Measurements from ENCODE around the gene TMEM175.

The TMEM175 gene

GRCh38 chr4:931960-932712 lies at the start of gene TMEM175, which contains the start of gene GAK:
Gene TMEM175 (plus strand): TSS chr4:932460. CDS start chr4:947740, 15,280 bp downstream.
Gene GAK (minus strand): TSS chr4:932316. CDS start chr4:932187, 129 bp downstream.
- peak; percentile 99 for DNase-seq (ENCODE audit: low read depth)
- H3K4me3 ChIP-seq (ENCODE audit: low read depth, low read length), result peak within 1 kb of the TSS; percentile 95
- TF ChIP-seq MYC (IDR thresholded peaks at IDR 0.05; ENCODE audit: low read depth, low read length) (peak; percentile 81), CTCF (IDR thresholded peaks at IDR 0.05; ENCODE audit: low read depth, low read length) (no peak), POLR2A (IDR thresholded peaks at IDR 0.05; ENCODE audit: extremely low read depth, insufficient read length) (peak; percentile 91)
- TF ChIP-seq, protein P1, sequence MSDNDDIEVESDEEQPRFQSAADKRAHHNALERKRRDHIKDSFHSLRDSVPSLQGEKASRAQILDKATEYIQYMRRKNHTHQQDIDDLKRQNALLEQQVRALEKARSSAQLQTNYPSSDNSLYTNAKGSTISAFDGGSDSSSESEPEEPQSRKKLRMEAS (IDR thresholded peaks at IDR 0.05; ENCODE audit: low read depth, low read length), result peak; percentile 82

DNA sequence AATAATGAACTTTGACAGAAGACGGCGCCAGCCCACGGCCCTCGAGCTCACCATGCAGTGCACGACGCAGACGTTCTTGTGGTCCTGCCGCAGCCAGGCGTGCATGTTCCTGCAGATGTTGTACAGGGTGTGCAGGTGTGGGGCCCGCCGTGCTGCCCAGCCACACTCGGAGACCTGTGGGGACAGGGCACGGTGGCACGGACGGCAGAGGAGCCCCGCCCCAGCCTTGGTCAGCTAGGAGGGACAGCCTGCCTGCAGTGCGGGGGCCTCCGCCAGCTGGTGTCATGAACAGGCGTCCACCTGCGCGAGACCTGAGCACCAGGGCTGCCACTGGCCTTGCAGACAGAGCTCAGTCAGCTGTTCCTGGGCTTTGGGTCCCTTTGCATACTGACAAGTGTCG lies 49.6 kb upstream of the TMEM175 start:
- DNase-seq (ENCODE audit: low read depth), result no peak
- TF ChIP-seq, protein P1 (IDR thresholded peaks at IDR 0.05; ENCODE audit: low read depth, low read length), result no peak
- TF ChIP-seq CTCF (IDR thresholded peaks at IDR 0.05; ENCODE audit: low read depth, low read length) (no peak), POLR2A (IDR thresholded peaks at IDR 0.05; ENCODE audit: extremely low read depth, insufficient read length) (no peak), MYC (IDR thresholded peaks at IDR 0.05; ENCODE audit: low read depth, low read length) (no peak)
- H3K4me3 ChIP-seq (ENCODE audit: low read depth, low read length), result no peak overlapping the region

DNA sequence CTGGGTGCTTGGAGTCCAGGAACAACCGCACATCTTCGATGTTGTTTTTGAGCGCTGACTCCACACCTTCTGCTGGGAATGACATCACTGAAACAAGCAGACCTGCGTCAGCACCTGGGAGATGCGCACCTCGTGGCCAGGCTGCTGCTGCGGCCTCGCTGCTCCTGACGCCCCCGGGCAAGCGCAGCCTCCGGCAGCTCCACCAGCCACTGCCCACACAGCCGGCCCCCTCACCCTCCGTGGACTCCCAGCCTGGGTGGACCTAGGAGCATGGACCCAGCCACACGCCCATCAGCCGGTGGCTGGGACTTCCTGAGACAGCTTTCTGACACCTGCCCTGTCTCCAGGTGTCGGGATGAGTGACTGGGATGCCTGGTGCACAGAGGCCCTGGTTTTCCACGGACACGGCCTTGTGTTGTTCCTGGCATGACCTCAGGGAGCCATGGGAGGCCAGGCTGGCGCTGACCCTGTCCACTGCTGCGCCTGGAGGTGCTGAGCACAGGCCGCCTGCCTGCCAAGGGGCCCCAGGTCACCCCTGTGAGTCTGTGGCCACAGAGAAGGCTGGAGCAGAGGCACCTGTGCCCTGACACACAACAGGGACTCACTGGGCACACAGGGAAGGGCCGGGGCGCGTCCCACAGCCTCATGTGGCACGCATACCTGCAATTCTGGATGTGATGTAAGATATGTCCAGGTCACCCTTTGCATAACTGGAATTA lies 48.7 kb upstream of the TMEM175 start:
- TF ChIP-seq POLR2A (IDR thresholded peaks at IDR 0.05; ENCODE audit: extremely low read depth, insufficient read length), result no peak
- no peak for TF ChIP-seq CTCF (IDR thresholded peaks at IDR 0.05; ENCODE audit: low read depth, low read length)
- TF ChIP-seq, protein P1 (IDR thresholded peaks at IDR 0.05; ENCODE audit: low read depth, low read length), result no peak
- no peak for TF ChIP-seq MYC (IDR thresholded peaks at IDR 0.05; ENCODE audit: low read depth, low read length)
- DNase-seq (ENCODE audit: low read depth), result no peak
- no peak overlapping the region for H3K4me3 ChIP-seq (ENCODE audit: low read depth, low read length)

GRCh38 chr4:884259-884658 lies 48.0 kb upstream of the TMEM175 start:
- DNase-seq (ENCODE audit: low read depth), result no peak
- no peak overlapping the region for H3K4me3 ChIP-seq (ENCODE audit: low read depth, low read length)
- TF ChIP-seq MYC (IDR thresholded peaks at IDR 0.05; ENCODE audit: low read depth, low read length) (no peak), CTCF (IDR thresholded peaks at IDR 0.05; ENCODE audit: low read depth, low read length) (no peak), POLR2A (IDR thresholded peaks at IDR 0.05; ENCODE audit: extremely low read depth, insufficient read length) (no peak)

- TF ChIP-seq, protein P1 (IDR thresholded peaks at IDR 0.05; ENCODE audit: low read depth, low read length), result no peak
- TF ChIP-seq POLR2A (IDR thresholded peaks at IDR 0.05; ENCODE audit: extremely low read depth, insufficient read length) (no peak), MYC (IDR thresholded peaks at IDR 0.05; ENCODE audit: low read depth, low read length) (no peak)
- no peak overlapping the region for H3K4me3 ChIP-seq (ENCODE audit: low read depth, low read length)
- DNase-seq (ENCODE audit: low read depth), result no peak
Observed at GRCh38 chr4:884896-885295, 47.4 kb upstream of the TMEM175 start.

DNA sequence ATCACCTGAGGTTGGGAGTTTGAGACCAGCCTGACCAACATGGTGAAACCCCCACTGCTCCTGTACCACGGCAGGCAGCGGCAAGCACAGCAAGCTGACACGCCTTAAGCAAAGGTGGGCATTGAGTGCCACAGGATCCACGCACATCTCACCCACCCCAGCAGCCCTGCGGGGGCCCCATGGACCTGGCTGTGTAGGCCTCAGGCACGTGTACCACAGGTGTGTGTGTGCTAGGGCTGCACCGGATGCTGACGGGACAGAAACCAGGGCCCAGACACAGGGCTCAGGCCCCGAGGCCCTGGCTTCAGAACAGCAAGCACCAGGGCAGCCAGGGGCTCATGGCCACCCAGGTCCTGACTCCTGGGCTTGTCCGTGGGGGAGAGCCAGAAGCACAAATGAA lies 46.9 kb upstream of the TMEM175 start:
- TF ChIP-seq MYC (IDR thresholded peaks at IDR 0.05; ENCODE audit: low read depth, low read length), result no peak
- no peak for TF ChIP-seq CTCF (IDR thresholded peaks at IDR 0.05; ENCODE audit: low read depth, low read length)
- TF ChIP-seq, protein P1 (IDR thresholded peaks at IDR 0.05; ENCODE audit: low read depth, low read length), result no peak
- TF ChIP-seq POLR2A (IDR thresholded peaks at IDR 0.05; ENCODE audit: extremely low read depth, insufficient read length), result no peak
- H3K4me3 ChIP-seq (ENCODE audit: low read depth, low read length), result no peak overlapping the region
- DNase-seq (ENCODE audit: low read depth), result no peak
